WTC11 (cell line): Measurements from ENCODE around the gene TATDN2. TPM values are rescaled to one million over a fixed set of nuclear protein-coding genes. Genes with fewer than 3 reads are reported as not detected.

Experiments
- ATAC-seq: fragments of 200-7000 bp; cut with Tn5 transposase; 2 replicates; pipeline ENCODE4 v1.10.0; 2021; ENCODE audit warnings: mild to moderate bottlenecking, moderate library complexity
- CTCF ChIA-PET: fragments of 300-600 bp; sonication (Branson Sonifier 250); formaldehyde crosslinking; loops from one replicate; lab custom pipeline; 2021; ENCODE audit warnings: antibody characterized with exemption; lab: Charles Lee
- POLR2A ChIA-PET: fragments of 350-600 bp; sonication (Branson Sonifier 250); formaldehyde crosslinking; loops from one replicate; lab custom pipeline; 2021; ENCODE audit warnings: antibody characterized with exemption; lab: Charles Lee
- DNase-seq: peaks from one replicate; pipeline ENCODE4 v3.0.0; 2021; ENCODE audit warnings: low spot score
- H3K27ac Mint-ChIP-seq: 2 replicates; pipeline ENCODE4 v1.8.0; 2021; ENCODE audit warnings: mixed read lengths
- H3K27me3 Mint-ChIP-seq: 2 replicates; pipeline ENCODE4 v1.8.0; 2021; ENCODE audit warnings: low read depth, mild to moderate bottlenecking, moderate library complexity, mixed read lengths
- H3K36me3 Mint-ChIP-seq: 2 replicates; pipeline ENCODE4 v1.8.0; 2021; ENCODE audit warnings: mixed read lengths
- H3K4me1 Mint-ChIP-seq: 2 replicates; pipeline ENCODE4 v1.8.0; 2022; ENCODE audit warnings: mixed read lengths
- H3K4me3 Mint-ChIP-seq: 2 replicates; pipeline ENCODE4 v1.8.0; 2021; ENCODE audit warnings: mild to moderate bottlenecking, moderate library complexity, mixed read lengths
- H3K9me3 Mint-ChIP-seq: 2 replicates; pipeline ENCODE4 v1.8.0; 2021; ENCODE audit warnings: mixed read lengths
- ATF1 ChIP-seq: sonication (generic); formaldehyde crosslinking; IDR thresholded peaks from 2 replicates; pipeline ENCODE4 v1.8.1; 2023; ENCODE audit warnings: mild to moderate bottlenecking, moderate library complexity, missing genetic modification reagents
- FOXK1 ChIP-seq: sonication (generic); formaldehyde crosslinking; IDR thresholded peaks from 2 replicates; pipeline ENCODE4 v1.8.0; 2022; ENCODE audit warnings: mild to moderate bottlenecking, moderate library complexity, missing genetic modification reagents
- GABPB1 ChIP-seq: sonication (generic); formaldehyde crosslinking; IDR thresholded peaks from 2 replicates; pipeline ENCODE4 v1.8.1; 2023; ENCODE audit warnings: mild to moderate bottlenecking, missing genetic modification reagents
- HMGA2 ChIP-seq: fragments of 250-450 bp; sonication (Bioruptor Pico); IDR thresholded peaks from 2 replicates; pipeline ENCODE4 v1.4.0; 2021; ENCODE audit warnings: mild to moderate bottlenecking, moderate library complexity
- NFE2L1 ChIP-seq: sonication (generic); formaldehyde crosslinking; IDR thresholded peaks from 2 replicates; pipeline ENCODE4 v1.8.1; 2023; ENCODE audit warnings: missing genetic modification reagents
- OVOL2 ChIP-seq: fragments of 250-450 bp; sonication (Bioruptor Pico); IDR thresholded peaks from 2 replicates; pipeline ENCODE4 v1.9.0; 2021; ENCODE audit warnings: mild to moderate bottlenecking, borderline replicate concordance
- TCF7 ChIP-seq: sonication (generic); formaldehyde crosslinking; IDR thresholded peaks from 2 replicates; pipeline ENCODE4 v1.8.0; 2022; ENCODE audit warnings: mild to moderate bottlenecking, low read depth, missing genetic modification reagents, moderate library complexity
- TP53 ChIP-seq: sonication (generic); formaldehyde crosslinking; IDR thresholded peaks from 2 replicates; pipeline ENCODE4 v1.8.1; 2023; ENCODE audit warnings: mild to moderate bottlenecking, missing genetic modification reagents
- ZNF263 ChIP-seq: sonication (generic); formaldehyde crosslinking; IDR thresholded peaks from 2 replicates; pipeline ENCODE4 v1.8.1; 2022; ENCODE audit warnings: low read depth, mild to moderate bottlenecking, moderate library complexity, missing genetic modification reagents
- ZNF416 ChIP-seq: fragments of 250-450 bp; sonication (Bioruptor Pico); IDR thresholded peaks from 2 replicates; pipeline ENCODE4 v1.9.0; 2021; ENCODE audit warnings: mild to moderate bottlenecking, inconsistent platforms
- total RNA-seq: library from RNA; stranded (reverse); gene quantifications from 3 replicates; pipeline ENCODE4 v1.2.3, GENCODE V29; 2021
- TF ChIP-seq, protein P1 (sequence below): sonication (generic); formaldehyde crosslinking; IDR thresholded peaks from 2 replicates; pipeline ENCODE4 v1.8.1; 2023; ENCODE audit warnings: mild to moderate bottlenecking, missing genetic modification reagents, moderate library complexity
- TF ChIP-seq, protein P2 (sequence below): sonication (generic); formaldehyde crosslinking; IDR thresholded peaks from 2 replicates; pipeline ENCODE4 v1.8.0; 2023; ENCODE audit warnings: mild to moderate bottlenecking, missing genetic modification reagents
- TF ChIP-seq, protein P3 (sequence below): fragments of 250-450 bp; sonication (Bioruptor Pico); IDR thresholded peaks from 2 replicates; pipeline ENCODE4 v1.9.0; 2021; ENCODE audit warnings: mild to moderate bottlenecking
- TF ChIP-seq, protein P4 (sequence below): sonication (generic); formaldehyde crosslinking; IDR thresholded peaks from 2 replicates; pipeline ENCODE4 v1.8.0; 2023; ENCODE audit warnings: missing genetic modification reagents, mild to moderate bottlenecking, borderline replicate concordance
- TF ChIP-seq, protein P5 (sequence below): sonication (generic); formaldehyde crosslinking; IDR thresholded peaks from 2 replicates; pipeline ENCODE4 v1.8.1; 2023; ENCODE audit warnings: mild to moderate bottlenecking, missing genetic modification reagents, borderline replicate concordance

TATDN2 gene
- total RNA-seq, 1 experiment from 2014 or later = 31.7 TPM

DNA sequence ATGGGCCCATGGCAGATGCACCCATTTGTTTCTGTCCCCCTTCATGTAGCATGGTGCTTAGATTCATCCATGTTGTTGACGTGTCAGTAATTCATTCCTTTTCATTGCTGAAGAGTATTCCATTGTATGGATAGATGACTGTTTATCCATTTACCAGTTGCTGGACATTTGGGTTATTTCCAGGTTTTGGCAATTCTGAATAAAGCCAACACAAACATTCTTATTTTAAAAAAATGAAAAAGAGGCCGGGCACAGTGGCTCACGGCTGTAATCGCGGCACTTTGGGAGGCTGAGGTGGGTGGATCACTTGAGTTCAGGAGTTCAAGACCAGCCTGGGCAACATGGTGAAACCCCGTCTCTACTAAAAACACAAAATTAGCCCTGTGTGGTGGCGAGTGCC, 18.7 kb upstream of the TATDN2 start (continued):
- TF ChIP-seq, protein P1, sequence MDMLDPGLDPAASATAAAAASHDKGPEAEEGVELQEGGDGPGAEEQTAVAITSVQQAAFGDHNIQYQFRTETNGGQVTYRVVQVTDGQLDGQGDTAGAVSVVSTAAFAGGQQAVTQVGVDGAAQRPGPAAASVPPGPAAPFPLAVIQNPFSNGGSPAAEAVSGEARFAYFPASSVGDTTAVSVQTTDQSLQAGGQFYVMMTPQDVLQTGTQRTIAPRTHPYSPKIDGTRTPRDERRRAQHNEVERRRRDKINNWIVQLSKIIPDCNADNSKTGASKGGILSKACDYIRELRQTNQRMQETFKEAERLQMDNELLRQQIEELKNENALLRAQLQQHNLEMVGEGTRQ (CRISPR knock-in tag) = no peak
- TF ChIP-seq HMGA2 (CRISPR knock-in tag) = no peak
- TF ChIP-seq ZNF416 = no peak
- TF ChIP-seq FOXK1 (CRISPR knock-in tag) = no peak
- TF ChIP-seq, protein P2, sequence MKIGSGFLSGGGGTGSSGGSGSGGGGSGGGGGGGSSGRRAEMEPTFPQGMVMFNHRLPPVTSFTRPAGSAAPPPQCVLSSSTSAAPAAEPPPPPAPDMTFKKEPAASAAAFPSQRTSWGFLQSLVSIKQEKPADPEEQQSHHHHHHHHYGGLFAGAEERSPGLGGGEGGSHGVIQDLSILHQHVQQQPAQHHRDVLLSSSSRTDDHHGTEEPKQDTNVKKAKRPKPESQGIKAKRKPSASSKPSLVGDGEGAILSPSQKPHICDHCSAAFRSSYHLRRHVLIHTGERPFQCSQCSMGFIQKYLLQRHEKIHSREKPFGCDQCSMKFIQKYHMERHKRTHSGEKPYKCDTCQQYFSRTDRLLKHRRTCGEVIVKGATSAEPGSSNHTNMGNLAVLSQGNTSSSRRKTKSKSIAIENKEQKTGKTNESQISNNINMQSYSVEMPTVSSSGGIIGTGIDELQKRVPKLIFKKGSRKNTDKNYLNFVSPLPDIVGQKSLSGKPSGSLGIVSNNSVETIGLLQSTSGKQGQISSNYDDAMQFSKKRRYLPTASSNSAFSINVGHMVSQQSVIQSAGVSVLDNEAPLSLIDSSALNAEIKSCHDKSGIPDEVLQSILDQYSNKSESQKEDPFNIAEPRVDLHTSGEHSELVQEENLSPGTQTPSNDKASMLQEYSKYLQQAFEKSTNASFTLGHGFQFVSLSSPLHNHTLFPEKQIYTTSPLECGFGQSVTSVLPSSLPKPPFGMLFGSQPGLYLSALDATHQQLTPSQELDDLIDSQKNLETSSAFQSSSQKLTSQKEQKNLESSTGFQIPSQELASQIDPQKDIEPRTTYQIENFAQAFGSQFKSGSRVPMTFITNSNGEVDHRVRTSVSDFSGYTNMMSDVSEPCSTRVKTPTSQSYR = no peak
- no peak for TF ChIP-seq ZNF263 (CRISPR knock-in tag)

DNA sequence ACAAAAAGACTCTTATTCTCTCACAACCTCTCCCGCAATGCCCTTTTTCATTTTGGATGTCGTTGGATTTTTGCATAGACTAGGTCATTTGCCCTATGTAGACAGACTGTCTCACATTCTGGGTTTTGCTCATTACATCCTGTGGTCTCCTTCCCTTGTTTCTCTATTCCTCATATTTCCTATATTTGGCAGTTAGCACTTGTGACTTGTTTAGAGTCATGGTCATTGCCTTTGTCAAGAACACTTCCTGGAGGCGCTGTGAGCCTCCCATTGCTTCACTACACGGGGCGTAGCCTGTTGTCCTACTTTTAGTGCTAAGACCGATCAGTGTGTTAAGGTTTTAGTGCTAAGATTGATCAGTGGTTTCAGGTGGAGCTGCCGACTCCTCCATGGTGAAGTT, 16.1 kb upstream of the TATDN2 start:
- H3K27me3 Mint-ChIP-seq = no peaks in the 10 kb centered on the region
- TF ChIP-seq, protein P3, sequence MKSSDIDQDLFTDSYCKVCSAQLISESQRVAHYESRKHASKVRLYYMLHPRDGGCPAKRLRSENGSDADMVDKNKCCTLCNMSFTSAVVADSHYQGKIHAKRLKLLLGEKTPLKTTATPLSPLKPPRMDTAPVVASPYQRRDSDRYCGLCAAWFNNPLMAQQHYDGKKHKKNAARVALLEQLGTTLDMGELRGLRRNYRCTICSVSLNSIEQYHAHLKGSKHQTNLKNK (CRISPR knock-in tag) = no peak
- TF ChIP-seq ATF1 (CRISPR knock-in tag) (no peak), TCF7 (no peak), NFE2L1 (CRISPR knock-in tag) (no peak), OVOL2 (no peak), GABPB1 (CRISPR knock-in tag) (no peak), TP53 (CRISPR knock-in tag) (no peak)
- TF ChIP-seq, protein P4, sequence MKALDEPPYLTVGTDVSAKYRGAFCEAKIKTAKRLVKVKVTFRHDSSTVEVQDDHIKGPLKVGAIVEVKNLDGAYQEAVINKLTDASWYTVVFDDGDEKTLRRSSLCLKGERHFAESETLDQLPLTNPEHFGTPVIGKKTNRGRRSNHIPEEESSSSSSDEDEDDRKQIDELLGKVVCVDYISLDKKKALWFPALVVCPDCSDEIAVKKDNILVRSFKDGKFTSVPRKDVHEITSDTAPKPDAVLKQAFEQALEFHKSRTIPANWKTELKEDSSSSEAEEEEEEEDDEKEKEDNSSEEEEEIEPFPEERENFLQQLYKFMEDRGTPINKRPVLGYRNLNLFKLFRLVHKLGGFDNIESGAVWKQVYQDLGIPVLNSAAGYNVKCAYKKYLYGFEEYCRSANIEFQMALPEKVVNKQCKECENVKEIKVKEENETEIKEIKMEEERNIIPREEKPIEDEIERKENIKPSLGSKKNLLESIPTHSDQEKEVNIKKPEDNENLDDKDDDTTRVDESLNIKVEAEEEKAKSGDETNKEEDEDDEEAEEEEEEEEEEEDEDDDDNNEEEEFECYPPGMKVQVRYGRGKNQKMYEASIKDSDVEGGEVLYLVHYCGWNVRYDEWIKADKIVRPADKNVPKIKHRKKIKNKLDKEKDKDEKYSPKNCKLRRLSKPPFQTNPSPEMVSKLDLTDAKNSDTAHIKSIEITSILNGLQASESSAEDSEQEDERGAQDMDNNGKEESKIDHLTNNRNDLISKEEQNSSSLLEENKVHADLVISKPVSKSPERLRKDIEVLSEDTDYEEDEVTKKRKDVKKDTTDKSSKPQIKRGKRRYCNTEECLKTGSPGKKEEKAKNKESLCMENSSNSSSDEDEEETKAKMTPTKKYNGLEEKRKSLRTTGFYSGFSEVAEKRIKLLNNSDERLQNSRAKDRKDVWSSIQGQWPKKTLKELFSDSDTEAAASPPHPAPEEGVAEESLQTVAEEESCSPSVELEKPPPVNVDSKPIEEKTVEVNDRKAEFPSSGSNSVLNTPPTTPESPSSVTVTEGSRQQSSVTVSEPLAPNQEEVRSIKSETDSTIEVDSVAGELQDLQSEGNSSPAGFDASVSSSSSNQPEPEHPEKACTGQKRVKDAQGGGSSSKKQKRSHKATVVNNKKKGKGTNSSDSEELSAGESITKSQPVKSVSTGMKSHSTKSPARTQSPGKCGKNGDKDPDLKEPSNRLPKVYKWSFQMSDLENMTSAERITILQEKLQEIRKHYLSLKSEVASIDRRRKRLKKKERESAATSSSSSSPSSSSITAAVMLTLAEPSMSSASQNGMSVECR = no peak
- TF ChIP-seq, protein P5, sequence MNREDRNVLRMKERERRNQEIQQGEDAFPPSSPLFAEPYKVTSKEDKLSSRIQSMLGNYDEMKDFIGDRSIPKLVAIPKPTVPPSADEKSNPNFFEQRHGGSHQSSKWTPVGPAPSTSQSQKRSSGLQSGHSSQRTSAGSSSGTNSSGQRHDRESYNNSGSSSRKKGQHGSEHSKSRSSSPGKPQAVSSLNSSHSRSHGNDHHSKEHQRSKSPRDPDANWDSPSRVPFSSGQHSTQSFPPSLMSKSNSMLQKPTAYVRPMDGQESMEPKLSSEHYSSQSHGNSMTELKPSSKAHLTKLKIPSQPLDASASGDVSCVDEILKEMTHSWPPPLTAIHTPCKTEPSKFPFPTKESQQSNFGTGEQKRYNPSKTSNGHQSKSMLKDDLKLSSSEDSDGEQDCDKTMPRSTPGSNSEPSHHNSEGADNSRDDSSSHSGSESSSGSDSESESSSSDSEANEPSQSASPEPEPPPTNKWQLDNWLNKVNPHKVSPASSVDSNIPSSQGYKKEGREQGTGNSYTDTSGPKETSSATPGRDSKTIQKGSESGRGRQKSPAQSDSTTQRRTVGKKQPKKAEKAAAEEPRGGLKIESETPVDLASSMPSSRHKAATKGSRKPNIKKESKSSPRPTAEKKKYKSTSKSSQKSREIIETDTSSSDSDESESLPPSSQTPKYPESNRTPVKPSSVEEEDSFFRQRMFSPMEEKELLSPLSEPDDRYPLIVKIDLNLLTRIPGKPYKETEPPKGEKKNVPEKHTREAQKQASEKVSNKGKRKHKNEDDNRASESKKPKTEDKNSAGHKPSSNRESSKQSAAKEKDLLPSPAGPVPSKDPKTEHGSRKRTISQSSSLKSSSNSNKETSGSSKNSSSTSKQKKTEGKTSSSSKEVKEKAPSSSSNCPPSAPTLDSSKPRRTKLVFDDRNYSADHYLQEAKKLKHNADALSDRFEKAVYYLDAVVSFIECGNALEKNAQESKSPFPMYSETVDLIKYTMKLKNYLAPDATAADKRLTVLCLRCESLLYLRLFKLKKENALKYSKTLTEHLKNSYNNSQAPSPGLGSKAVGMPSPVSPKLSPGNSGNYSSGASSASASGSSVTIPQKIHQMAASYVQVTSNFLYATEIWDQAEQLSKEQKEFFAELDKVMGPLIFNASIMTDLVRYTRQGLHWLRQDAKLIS (CRISPR knock-in tag) = no peak
- no peak overlapping the region for H3K4me3 Mint-ChIP-seq
- no peak for DNase-seq
- ChIA-PET POLR2A (no interaction called here), CTCF (interaction anchor here (0.5 to 0.6 kb wide), 2 partner anchors 60 to 142 kb away, joined by 3 to 7 read pairs; no protein-coding TSS in a partner anchor)
- H3K36me3 Mint-ChIP-seq = peaks cover 4% of the 10 kb centered on the region; the same call in 1 of the 2 replicates
- ATAC-seq = no peak
- 0 out of 2 replicates have a peak, but pooled peaks cover 9% of the 10 kb centered on the region for H3K9me3 Mint-ChIP-seq
- peaks cover 3% of the 10 kb centered on the region for H3K4me1 Mint-ChIP-seq
- peak overlapping the region; percentile 0 for H3K27ac Mint-ChIP-seq
